Peyer's patch (tissue), 4 donors: ENCODE results near the gene TRIP10. TPM values are rescaled to one million over a fixed set of nuclear protein-coding genes. Genes with fewer than 3 reads are reported as not detected.

Experiments
- DNase-seq, 3 donors: peaks; one replicate each; pipeline ENCODE4 v3.0.0-alpha.2; 2017 to 2019
- H3K27ac ChIP-seq, 4 donors: fragments of 200-600 bp; sonication (generic); one replicate each; pipeline ENCODE4 v1.5.1; 2016 to 2019
- H3K27me3 ChIP-seq, 2 donors: fragments of 200-600 bp; sonication (generic); one replicate each; pipeline ENCODE4 v1.5.1; 2019
- H3K36me3 ChIP-seq, 3 donors: fragments of 200-600 bp; sonication (generic); one replicate each; pipeline ENCODE4 v1.5.1; 2016 to 2019
- H3K4me1 ChIP-seq, 4 donors: fragments of 200-600 bp; sonication (generic); one replicate each; pipeline ENCODE4 v1.5.1; 2016 to 2019
- H3K4me3 ChIP-seq, 4 donors: fragments of 200-600 bp; sonication (generic); 1 replicate in 3 of 4; 2 replicates in 1 of 4; pipeline ENCODE4 v1.5.1; 2016 to 2019; ENCODE audit warnings: mild to moderate bottlenecking in 1 of 4
- H3K9me3 ChIP-seq, 4 donors: fragments of 200-600 bp; sonication (generic); one replicate each; pipeline ENCODE4 v1.5.1; 2016 to 2019; ENCODE audit warnings: mild to moderate bottlenecking in 1 of 4
- POLR2A ChIP-seq, 2 donors: fragments of 450-650 bp; IDR thresholded peaks; one replicate each; pipeline ENCODE4 v1.5.1; 2017; ENCODE audit warnings: antibody characterized with exemption in 2 of 2, mild to moderate bottlenecking in 2 of 2, moderate library complexity in 2 of 2
- total RNA-seq, 4 donors: library from RNA; depleted of rRNA; stranded (reverse); fragments of >200 nt; gene quantifications; one replicate each; pipeline ENCODE4 v1.1.0, GENCODE V29; 2016
- TF ChIP-seq, protein P1 (sequence below), 6 experiments: fragments of 450-650 bp in 4 of 6; fragments of 200-600 bp in 2 of 6; sonication (generic) in 1 of 6; IDR thresholded peaks; one replicate each; pipeline ENCODE4 v1.5.1; 2017 to 2019; ENCODE audit warnings: antibody characterized with exemption in 6 of 6, mild to moderate bottlenecking in 3 of 6, moderate library complexity in 1 of 6

Gene TRIP10
- total RNA-seq, 4 donors from 2014 or later = 30.1 to 314 (median 81.5) TPM

DNA sequence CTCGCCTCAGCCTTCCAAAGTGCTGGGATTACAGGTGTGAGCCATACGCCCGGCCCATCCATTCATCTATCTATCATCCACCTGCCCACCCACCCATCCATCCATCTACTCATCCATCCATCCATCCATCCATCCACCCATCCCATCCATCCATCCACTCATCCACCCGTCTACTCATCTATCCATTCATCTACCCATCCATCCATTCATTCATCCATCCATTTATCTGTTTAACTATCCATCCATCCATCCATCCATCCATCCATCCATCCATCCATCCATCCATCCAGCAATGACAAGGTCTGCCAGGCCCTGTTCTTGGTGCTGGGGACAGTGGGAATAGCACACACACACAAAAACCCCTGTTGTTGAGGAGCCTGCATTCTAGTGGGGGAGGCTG is 37.5 kb downstream of the TRIP10 start:
- TF ChIP-seq POLR2A (IDR thresholded peaks at IDR 0.05) = no peak
- TF ChIP-seq, protein P1, sequence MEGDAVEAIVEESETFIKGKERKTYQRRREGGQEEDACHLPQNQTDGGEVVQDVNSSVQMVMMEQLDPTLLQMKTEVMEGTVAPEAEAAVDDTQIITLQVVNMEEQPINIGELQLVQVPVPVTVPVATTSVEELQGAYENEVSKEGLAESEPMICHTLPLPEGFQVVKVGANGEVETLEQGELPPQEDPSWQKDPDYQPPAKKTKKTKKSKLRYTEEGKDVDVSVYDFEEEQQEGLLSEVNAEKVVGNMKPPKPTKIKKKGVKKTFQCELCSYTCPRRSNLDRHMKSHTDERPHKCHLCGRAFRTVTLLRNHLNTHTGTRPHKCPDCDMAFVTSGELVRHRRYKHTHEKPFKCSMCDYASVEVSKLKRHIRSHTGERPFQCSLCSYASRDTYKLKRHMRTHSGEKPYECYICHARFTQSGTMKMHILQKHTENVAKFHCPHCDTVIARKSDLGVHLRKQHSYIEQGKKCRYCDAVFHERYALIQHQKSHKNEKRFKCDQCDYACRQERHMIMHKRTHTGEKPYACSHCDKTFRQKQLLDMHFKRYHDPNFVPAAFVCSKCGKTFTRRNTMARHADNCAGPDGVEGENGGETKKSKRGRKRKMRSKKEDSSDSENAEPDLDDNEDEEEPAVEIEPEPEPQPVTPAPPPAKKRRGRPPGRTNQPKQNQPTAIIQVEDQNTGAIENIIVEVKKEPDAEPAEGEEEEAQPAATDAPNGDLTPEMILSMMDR (IDR thresholded peaks at IDR 0.05) = no peak
- Histone ChIP-seq H3K36me3 (no peaks in the 10 kb centered on the region), H3K9me3 (no peaks in the 10 kb centered on the region), H3K4me3 (no peak overlapping the region), H3K27ac (no peak overlapping the region), H3K27me3 (no peaks in the 10 kb centered on the region), H3K4me1 (peaks cover 0 to 11% (median 0%) of the 10 kb centered on the region in 4 donors)
- DNase-seq = no peak

DNA sequence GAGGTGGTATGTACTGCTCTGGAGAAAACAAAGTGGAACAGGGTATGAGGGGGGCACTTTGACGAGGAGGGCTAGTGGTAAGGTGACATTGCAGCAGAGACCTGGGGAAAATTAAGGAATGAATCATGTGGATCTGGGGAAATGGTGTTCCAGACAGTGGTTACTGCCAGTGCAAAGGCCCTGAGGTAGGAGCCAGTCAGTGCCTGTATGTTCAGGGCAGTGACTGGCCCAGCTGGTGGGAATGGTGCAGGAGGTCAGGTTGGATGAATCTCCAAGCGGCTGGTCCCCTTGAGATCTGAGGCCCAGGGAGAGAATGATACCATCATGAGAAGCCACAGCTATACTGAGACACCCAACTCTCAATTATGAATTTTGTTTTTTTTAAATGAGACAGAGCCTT is 38.0 kb downstream of the TRIP10 start:
- no peak overlapping the region for H3K4me3 ChIP-seq
- no peak for TF ChIP-seq POLR2A (IDR thresholded peaks at IDR 0.05)
- TF ChIP-seq, protein P1 (IDR thresholded peaks at IDR 0.05) = no peak
- no peak overlapping the region for H3K27ac ChIP-seq
- H3K27me3 ChIP-seq = no peaks in the 10 kb centered on the region
- H3K9me3 ChIP-seq = no peaks in the 10 kb centered on the region
- H3K36me3 ChIP-seq = no peaks in the 10 kb centered on the region
- no peak for DNase-seq
- H3K4me1 ChIP-seq = peaks cover 0 to 11% (median 0%) of the 10 kb centered on the region in 4 donors

DNA sequence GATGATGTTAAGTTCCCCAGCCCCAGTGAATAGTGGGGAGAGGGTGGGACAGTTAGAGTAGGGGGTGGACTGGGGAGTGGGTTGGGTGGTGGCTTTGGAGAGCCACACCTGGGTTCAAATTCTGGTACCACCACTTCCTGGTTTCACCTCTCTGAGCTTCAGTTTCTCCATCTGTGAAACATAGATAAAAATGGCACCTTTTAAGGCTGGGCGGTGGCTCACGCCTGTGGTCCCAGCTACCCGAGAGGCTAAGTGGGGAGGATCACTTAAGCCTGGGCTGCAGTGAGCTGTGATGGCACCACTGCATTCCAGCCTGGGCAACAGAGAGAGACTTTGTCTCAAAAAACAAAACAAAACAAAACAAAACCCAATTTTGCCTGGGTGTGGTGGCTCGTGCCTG is 38.9 kb downstream of the TRIP10 start:
- Histone ChIP-seq H3K4me3 (no peak overlapping the region), H3K4me1 (peaks cover 0 to 11% (median 0%) of the 10 kb centered on the region in 4 donors), H3K36me3 (no peaks in the 10 kb centered on the region), H3K9me3 (no peaks in the 10 kb centered on the region), H3K27ac (no peak overlapping the region), H3K27me3 (no peaks in the 10 kb centered on the region)
- TF ChIP-seq POLR2A (IDR thresholded peaks at IDR 0.05) = no peak
- TF ChIP-seq, protein P1 (IDR thresholded peaks at IDR 0.05) = no peak
- DNase-seq = no peak

DNA sequence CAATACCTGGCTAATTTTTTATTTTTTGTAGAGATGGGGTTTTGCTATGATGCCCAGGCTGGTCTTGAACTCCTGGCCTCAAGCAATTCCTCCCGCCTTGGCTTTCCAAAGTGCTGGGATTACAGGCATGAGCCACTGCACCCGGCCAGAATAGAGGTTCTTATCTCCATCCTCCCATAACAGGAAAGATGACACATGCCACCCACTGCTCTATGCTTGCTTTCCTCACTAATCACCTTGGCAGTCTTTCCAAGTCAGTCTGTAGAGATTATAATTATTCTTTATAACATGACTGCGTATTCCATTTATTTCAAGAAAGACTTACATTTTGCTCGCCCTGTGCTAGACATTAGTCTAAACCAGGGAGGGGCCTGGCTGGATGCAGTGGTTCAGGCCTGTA is 39.7 kb downstream of the TRIP10 start:
- Histone ChIP-seq H3K27me3 (no peaks in the 10 kb centered on the region), H3K36me3 (no peaks in the 10 kb centered on the region), H3K27ac (no peak overlapping the region), H3K9me3 (no peaks in the 10 kb centered on the region), H3K4me3 (no peak overlapping the region), H3K4me1 (peaks cover 0 to 11% (median 0%) of the 10 kb centered on the region in 4 donors)
- no peak for TF ChIP-seq POLR2A (IDR thresholded peaks at IDR 0.05)
- TF ChIP-seq, protein P1 (IDR thresholded peaks at IDR 0.05) = no peak
- DNase-seq = no peak

DNA sequence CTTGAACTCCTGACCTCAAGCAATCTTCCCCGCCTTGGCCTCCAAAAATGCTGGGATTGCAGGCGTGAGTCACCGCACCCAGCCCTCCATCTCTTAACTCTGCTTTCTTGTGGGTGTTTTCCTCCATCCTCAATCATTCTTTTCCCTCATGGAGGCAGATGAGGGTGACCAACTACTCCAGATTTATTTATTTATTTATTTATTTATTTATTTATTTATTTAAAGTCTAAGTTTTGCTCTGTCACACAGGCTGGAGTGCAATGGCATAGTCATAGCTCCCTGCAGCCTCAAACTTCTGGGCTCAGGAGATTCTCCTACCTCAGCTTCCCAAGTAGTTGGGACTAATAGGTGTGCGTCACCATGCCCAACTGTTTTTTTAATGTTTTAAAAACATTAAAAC is 47.9 kb downstream of the TRIP10 start:
- Histone ChIP-seq H3K36me3 (no peaks in the 10 kb centered on the region), H3K4me1 (no peaks in the 10 kb centered on the region), H3K9me3 (no peaks in the 10 kb centered on the region), H3K27me3 (no peaks in the 10 kb centered on the region), H3K4me3 (no peak overlapping the region), H3K27ac (no peak overlapping the region)
- no peak for DNase-seq
- TF ChIP-seq POLR2A (IDR thresholded peaks at IDR 0.05) = no peak
- TF ChIP-seq, protein P1 (IDR thresholded peaks at IDR 0.05) = no peak

DNA sequence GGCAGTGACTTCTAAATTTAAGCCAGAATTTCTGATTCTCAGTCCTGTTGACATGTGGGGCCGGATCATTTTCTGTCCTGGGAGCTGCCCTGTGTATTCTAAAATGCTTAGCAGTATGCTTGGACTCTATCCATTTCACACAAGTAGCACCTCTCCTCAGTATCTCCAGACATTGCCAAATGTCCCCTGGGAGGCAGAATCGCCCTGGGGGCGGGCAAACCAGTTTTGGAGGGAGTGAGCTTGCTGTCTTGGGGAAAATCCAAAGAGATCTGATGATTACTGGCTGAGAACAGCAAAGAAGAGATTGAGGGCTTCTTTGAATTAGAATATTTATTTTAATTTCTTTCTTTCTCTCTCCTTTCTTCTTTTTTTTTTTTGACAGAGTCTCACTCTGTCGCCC is 49.4 kb downstream of the TRIP10 start:
- H3K4me3 ChIP-seq = no peak overlapping the region
- H3K27me3 ChIP-seq = no peaks in the 10 kb centered on the region
- H3K27ac ChIP-seq = no peak overlapping the region
- H3K9me3 ChIP-seq = no peaks in the 10 kb centered on the region
- H3K36me3 ChIP-seq = no peaks in the 10 kb centered on the region
- no peak for DNase-seq
- no peaks in the 10 kb centered on the region for H3K4me1 ChIP-seq
- TF ChIP-seq, protein P1 (IDR thresholded peaks at IDR 0.05) = no peak
- TF ChIP-seq POLR2A (IDR thresholded peaks at IDR 0.05) = no peak
